Smooth muscle cell (in vitro differentiated cells): ENCODE data around the gene ALG2. TPM values are rescaled to one million over a fixed set of nuclear protein-coding genes. Genes with fewer than 3 reads are reported as not detected.

Experiments used
- DNase-seq: peaks from one replicate; lab custom pipeline; 2025; ENCODE audit not compliant: unreplicated experiment; lab: John Stamatoyannopoulos, UW
- H2AFZ ChIP-seq: fragments of 200-600 bp; sonication (generic); 2 replicates; pipeline ENCODE4 v1.6.0; 2016; ENCODE audit warnings: antibody characterized with exemption, low read depth, mild to moderate bottlenecking
- H3F3A ChIP-seq: fragments of 200-600 bp; sonication (generic); 2 replicates; pipeline ENCODE4 v1.6.0; 2017; ENCODE audit warnings: antibody characterized with exemption, low read depth
- H3K27ac ChIP-seq: fragments of 200-600 bp; sonication (generic); 2 replicates; pipeline ENCODE4 v1.5.1; 2016; ENCODE audit warnings: low read depth, mild to moderate bottlenecking
- H3K27me3 ChIP-seq: fragments of 200-600 bp; sonication (generic); 2 replicates; pipeline ENCODE4 v1.6.1; 2016; ENCODE audit warnings: low read depth, mild to moderate bottlenecking
- H3K36me3 ChIP-seq: fragments of 200-600 bp; sonication (generic); 2 replicates; pipeline ENCODE4 v1.5.1; 2016; ENCODE audit warnings: low read depth
- H3K4me1 ChIP-seq: fragments of 200-600 bp; sonication (generic); 2 replicates; pipeline ENCODE4 v1.5.1; 2016; ENCODE audit warnings: low read depth
- H3K4me2 ChIP-seq: fragments of 200-600 bp; sonication (generic); 2 replicates; pipeline ENCODE4 v1.6.0; 2016; ENCODE audit warnings: mild to moderate bottlenecking
- H3K4me3 ChIP-seq: fragments of 200-600 bp; sonication (generic); 2 replicates; pipeline ENCODE4 v1.5.1; 2016; ENCODE audit warnings: mild to moderate bottlenecking
- H3K79me2 ChIP-seq: fragments of 200-600 bp; sonication (generic); 2 replicates; pipeline ENCODE4 v1.6.0; 2016; ENCODE audit warnings: low read depth, mild to moderate bottlenecking
- H3K9ac ChIP-seq: fragments of 200-600 bp; sonication (generic); 2 replicates; pipeline ENCODE4 v1.6.0; 2016; ENCODE audit warnings: low read depth
- H3K9me3 ChIP-seq: fragments of 200-600 bp; sonication (generic); replicated peaks from 2 replicates; pipeline ENCODE4 v1.5.1; 2016; ENCODE audit warnings: low read depth
- H4K20me1 ChIP-seq: fragments of 200-600 bp; sonication (generic); 2 replicates; pipeline ENCODE4 v1.6.0; 2016; ENCODE audit warnings: low read depth
- CTCF ChIP-seq: fragments of 200-600 bp; sonication (generic); IDR thresholded peaks from 2 replicates; pipeline ENCODE4 v1.5.1; 2017; ENCODE audit warnings: borderline replicate concordance, mild to moderate bottlenecking, antibody characterized with exemption; ENCODE audit not compliant: insufficient read depth, poor library complexity, severe bottlenecking
- WGBS: methylation state at CpG from one replicate; pipeline ENCODE4 v1.1.7; 2016; ENCODE audit warnings: low lambda C conversion rate; 5-methylcytosine and 5-hydroxymethylcytosine counted together
- polyA plus RNA-seq: library from polyadenylated mRNA; unstranded; fragments of >200 nt; fragmentation: Nextera tagmentation; extraction: Ambion mirVana; gene quantifications from 2 replicates; pipeline ENCODE4 v1.2.1, GENCODE V29; 2016
- total RNA-seq: library from RNA; depleted of rRNA; stranded (reverse); fragments of >200 nt; gene quantifications from 2 replicates; pipeline ENCODE4 v1.2.3, GENCODE V29; 2014

Gene ALG2
- total and polyA plus RNA-seq, 2 experiments from 2014 or later = 53.9 to 60.4 TPM

DNA sequence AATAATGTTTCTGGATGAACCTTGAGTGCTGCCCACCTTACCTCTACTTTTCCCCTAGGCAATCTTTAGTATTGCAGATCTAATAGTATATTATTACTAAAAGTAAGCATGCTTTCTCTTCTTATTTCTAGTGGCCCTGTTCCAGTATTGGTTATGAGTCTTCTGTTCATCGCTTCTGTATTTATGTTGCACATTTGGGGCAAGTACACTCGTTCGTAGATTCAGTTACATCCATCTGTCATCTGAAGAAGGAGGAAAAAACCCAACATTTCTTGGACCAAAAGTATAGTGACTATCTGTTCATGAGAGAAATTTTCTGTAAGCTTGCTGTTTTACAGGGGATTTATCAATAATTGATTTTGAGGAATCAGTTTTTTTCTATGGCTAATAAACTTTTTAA is 8.5 kb upstream of the ALG2 start:
- no peak overlapping the region for H2AFZ ChIP-seq
- no peaks in the 10 kb centered on the region for H3K4me1 ChIP-seq
- no peaks in the 10 kb centered on the region for H3K27me3 ChIP-seq
- 91% methylated on average over 3 of the region's 3 CpGs for WGBS
- peaks cover 23% of the 10 kb centered on the region for H3K79me2 ChIP-seq
- peaks cover 77% of the 10 kb centered on the region for H4K20me1 ChIP-seq
- no peaks in the 10 kb centered on the region for H3K9me3 ChIP-seq
- no peak overlapping the region for H3K27ac ChIP-seq
- no peak overlapping the region for H3K4me2 ChIP-seq
- no peaks in the 10 kb centered on the region for H3F3A ChIP-seq
- H3K4me3 ChIP-seq = no peak overlapping the region
- DNase-seq = no peak
- no peak for TF ChIP-seq CTCF
- H3K9ac ChIP-seq = no peak overlapping the region
- peaks cover 39% of the 10 kb centered on the region for H3K36me3 ChIP-seq

DNA sequence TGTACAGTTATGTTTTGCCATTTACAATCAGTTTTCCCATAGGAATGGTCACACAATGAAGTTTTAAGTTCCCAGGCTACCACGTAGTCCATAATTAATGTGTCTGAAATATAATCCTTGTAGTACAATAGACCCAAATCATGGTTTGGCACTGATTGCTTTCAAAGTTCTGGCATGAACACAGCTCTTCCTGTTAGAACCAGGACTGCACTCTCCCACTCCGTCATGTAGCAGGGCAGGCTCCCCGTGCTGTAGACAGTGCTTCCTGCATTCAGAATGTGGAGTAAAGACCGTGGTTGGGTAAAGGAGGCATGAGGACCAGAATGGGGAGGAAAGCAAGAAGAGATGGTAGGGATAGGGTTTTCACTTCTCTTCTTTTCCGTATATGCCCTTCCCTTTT is 4.3 kb upstream of the ALG2 start:
- H3K79me2 ChIP-seq = peaks cover 60% of the 10 kb centered on the region

DNA sequence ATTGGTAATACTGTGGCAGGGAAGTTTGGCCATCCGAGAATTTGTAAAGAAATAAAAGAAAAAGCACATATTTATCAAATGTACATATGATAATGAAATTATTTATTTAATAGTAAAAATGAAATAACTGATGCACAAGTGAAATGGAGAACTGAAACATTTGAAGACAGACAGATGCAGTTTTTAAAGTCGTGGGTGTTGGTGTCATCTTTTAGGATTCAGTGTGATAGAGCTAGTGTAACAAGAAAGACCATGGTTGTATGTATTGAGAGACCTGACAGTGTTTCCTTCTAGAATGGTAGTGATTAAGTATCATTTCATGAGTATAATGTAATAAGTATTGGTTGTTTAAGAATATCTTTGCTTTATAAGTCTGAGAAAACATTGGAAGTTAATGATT is 2.7 kb upstream of the ALG2 start:
- Histone ChIP-seq H3K4me3 (no peak overlapping the region), H3K4me2 (peak overlapping the region; percentile 98), H4K20me1 (peaks cover 78% of the 10 kb centered on the region)

More for the DNA sequence above, 4.3 kb upstream of the ALG2 start:
- Histone ChIP-seq H3K36me3 (peaks cover 24% of the 10 kb centered on the region), H3K9me3 (no peaks in the 10 kb centered on the region), H3K9ac (no peak overlapping the region), H3K4me2 (no peak overlapping the region), H3K4me3 (no peak overlapping the region), H3K4me1 (peaks cover 17% of the 10 kb centered on the region), H3F3A (no peaks in the 10 kb centered on the region), H3K27me3 (no peaks in the 10 kb centered on the region), H3K27ac (no peak overlapping the region), H2AFZ (no peak overlapping the region), H4K20me1 (peaks cover 78% of the 10 kb centered on the region)
- no peak for TF ChIP-seq CTCF
- 97% methylated on average over 5 of the region's 5 CpGs for WGBS
- DNase-seq = no peak

More for the DNA sequence above, 2.7 kb upstream of the ALG2 start:
- no peak for DNase-seq
- Histone ChIP-seq H3K79me2 (peaks cover 68% of the 10 kb centered on the region), H3K4me1 (peaks cover 33% of the 10 kb centered on the region), H3F3A (no peaks in the 10 kb centered on the region), H3K27ac (no peak overlapping the region), H3K36me3 (peaks cover 15% of the 10 kb centered on the region), H3K9ac (no peak overlapping the region), H3K27me3 (no peaks in the 10 kb centered on the region), H2AFZ (no peak overlapping the region), H3K9me3 (no peaks in the 10 kb centered on the region)
- TF ChIP-seq CTCF = no peak
- WGBS = 94% methylated on average over 2 of the region's 2 CpGs
